GM23338 (cell line): ENCODE data around the gene ZCCHC2.

ENCODE experiments used
- EZH2phosphoT487 ChIP-seq: fragments of 200-600 bp; sonication (generic); IDR thresholded peaks from one replicate; pipeline ENCODE4 v1.8.1; 2018; ENCODE audit warnings: antibody characterized with exemption; ENCODE audit not compliant: unreplicated experiment
- TF ChIP-seq, protein P1 (sequence below), 2 experiments: fragments of 200-600 bp in 1 of 2; sonication (generic) in 1 of 2; conservative IDR thresholded peaks; 2 replicates each; pipeline versions ENCODE4 v1.5.1 to v1.6.1; 2016 to 2017; ENCODE audit warnings: antibody characterized with exemption in 2 of 2, low read depth in 2 of 2, mild to moderate bottlenecking in 2 of 2, moderate library complexity in 1 of 2

DNA sequence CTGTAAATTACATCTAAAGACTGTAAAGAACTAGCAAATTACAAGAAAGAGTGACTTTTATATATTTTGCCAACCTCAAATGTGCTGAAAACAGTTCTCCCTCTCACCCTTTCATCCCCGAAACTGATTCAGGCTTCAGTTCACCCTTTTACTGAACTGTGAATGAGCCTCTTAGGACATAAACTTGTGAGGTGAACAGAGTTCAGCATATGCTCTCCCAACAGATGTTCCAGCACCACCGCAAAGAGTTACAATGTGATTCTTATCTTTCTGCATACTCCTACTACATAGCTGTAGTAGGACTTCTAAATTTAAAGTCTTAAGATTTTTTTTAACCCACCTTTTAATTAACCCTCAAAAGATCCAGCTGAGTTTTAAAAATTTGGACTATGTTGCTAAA lies 1.2 kb upstream of the ZCCHC2 start:
- TF ChIP-seq, protein P1, sequence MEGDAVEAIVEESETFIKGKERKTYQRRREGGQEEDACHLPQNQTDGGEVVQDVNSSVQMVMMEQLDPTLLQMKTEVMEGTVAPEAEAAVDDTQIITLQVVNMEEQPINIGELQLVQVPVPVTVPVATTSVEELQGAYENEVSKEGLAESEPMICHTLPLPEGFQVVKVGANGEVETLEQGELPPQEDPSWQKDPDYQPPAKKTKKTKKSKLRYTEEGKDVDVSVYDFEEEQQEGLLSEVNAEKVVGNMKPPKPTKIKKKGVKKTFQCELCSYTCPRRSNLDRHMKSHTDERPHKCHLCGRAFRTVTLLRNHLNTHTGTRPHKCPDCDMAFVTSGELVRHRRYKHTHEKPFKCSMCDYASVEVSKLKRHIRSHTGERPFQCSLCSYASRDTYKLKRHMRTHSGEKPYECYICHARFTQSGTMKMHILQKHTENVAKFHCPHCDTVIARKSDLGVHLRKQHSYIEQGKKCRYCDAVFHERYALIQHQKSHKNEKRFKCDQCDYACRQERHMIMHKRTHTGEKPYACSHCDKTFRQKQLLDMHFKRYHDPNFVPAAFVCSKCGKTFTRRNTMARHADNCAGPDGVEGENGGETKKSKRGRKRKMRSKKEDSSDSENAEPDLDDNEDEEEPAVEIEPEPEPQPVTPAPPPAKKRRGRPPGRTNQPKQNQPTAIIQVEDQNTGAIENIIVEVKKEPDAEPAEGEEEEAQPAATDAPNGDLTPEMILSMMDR (conservative IDR thresholded peaks at IDR 0.05; ENCODE audit: low read depth in 2 of 2): no peak
- TF ChIP-seq EZH2phosphoT487: no peak
